HFF-Myc (cell line): ENCODE measurements around the gene GBF1.

Experiments
- DNase-seq: peaks from one replicate; pipeline ENCODE4 v3.0.0-alpha.2; 2011; ENCODE audit warnings: low read depth; ENCODE audit errors: extremely low read depth
- H3K4me3 ChIP-seq: replicated peaks from 2 replicates; pipeline ENCODE4 v1.5.1; 2011; ENCODE audit warnings: low read depth, mild to moderate bottlenecking, control low read depth, low read length
- TF ChIP-seq, protein P1 (sequence below): IDR thresholded peaks from 2 replicates; pipeline ENCODE4 v1.5.1; 2012; ENCODE audit warnings: mild to moderate bottlenecking, low read depth, low read length, control low read depth; ENCODE audit errors: missing control alignments

GBF1 gene

GRCh38 chr10:102254426-102254825 lies 9.1 kb downstream of the GBF1 start:
- TF ChIP-seq, protein P1, sequence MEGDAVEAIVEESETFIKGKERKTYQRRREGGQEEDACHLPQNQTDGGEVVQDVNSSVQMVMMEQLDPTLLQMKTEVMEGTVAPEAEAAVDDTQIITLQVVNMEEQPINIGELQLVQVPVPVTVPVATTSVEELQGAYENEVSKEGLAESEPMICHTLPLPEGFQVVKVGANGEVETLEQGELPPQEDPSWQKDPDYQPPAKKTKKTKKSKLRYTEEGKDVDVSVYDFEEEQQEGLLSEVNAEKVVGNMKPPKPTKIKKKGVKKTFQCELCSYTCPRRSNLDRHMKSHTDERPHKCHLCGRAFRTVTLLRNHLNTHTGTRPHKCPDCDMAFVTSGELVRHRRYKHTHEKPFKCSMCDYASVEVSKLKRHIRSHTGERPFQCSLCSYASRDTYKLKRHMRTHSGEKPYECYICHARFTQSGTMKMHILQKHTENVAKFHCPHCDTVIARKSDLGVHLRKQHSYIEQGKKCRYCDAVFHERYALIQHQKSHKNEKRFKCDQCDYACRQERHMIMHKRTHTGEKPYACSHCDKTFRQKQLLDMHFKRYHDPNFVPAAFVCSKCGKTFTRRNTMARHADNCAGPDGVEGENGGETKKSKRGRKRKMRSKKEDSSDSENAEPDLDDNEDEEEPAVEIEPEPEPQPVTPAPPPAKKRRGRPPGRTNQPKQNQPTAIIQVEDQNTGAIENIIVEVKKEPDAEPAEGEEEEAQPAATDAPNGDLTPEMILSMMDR: no peak
- no peak for DNase-seq
- no peak overlapping the region for H3K4me3 ChIP-seq

DNA sequence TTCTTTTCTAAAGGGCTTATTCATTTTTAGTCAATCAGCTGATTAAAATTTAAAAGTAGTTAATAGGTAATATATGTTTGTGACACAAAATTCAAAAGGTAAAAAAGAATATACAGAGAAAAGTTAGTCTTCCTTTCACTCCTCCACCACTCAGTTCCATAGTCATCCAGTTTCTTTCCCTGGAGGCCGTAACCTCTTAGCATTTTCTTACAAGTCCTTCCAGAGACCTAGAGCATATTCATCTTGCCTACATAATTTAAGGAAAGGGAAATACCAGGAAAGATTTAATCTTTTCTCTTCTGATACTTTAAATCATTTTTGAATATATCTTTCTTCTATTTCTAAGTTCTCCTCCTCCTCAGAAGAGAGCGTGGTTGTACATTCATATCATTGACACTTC lies 10.1 kb downstream of the GBF1 start:
- no peak overlapping the region for H3K4me3 ChIP-seq
- TF ChIP-seq, protein P1: no peak
- no peak for DNase-seq

- TF ChIP-seq, protein P1: no peak
- no peak overlapping the region for H3K4me3 ChIP-seq
Observed at GRCh38 chr10:102261196-102261595, 15.9 kb downstream of the GBF1 start.

GRCh38 chr10:102261842-102262241 lies 16.5 kb downstream of the GBF1 start:
- H3K4me3 ChIP-seq: no peak overlapping the region
- TF ChIP-seq, protein P1: no peak
- no peak for DNase-seq

More at GRCh38 chr10:102261196-102261595, 15.9 kb downstream of the GBF1 start:
- no peak for DNase-seq

- H3K4me3 ChIP-seq: no peak overlapping the region
- DNase-seq: no peak
- TF ChIP-seq, protein P1: no peak
Observed at GRCh38 chr10:102262744-102263370, 17.5 kb downstream of the GBF1 start.

- DNase-seq: no peak
- no peak overlapping the region for H3K4me3 ChIP-seq
Observed at GRCh38 chr10:102264371-102264770, 19.0 kb downstream of the GBF1 start.

GRCh38 chr10:102266670-102267069 lies 21.3 kb downstream of the GBF1 start:
- H3K4me3 ChIP-seq: no peak overlapping the region
- TF ChIP-seq, protein P1: no peak
- no peak for DNase-seq

More at GRCh38 chr10:102264371-102264770, 19.0 kb downstream of the GBF1 start:
- TF ChIP-seq, protein P1: no peak
